ENCODE results near the gene HPS4.

DNA sequence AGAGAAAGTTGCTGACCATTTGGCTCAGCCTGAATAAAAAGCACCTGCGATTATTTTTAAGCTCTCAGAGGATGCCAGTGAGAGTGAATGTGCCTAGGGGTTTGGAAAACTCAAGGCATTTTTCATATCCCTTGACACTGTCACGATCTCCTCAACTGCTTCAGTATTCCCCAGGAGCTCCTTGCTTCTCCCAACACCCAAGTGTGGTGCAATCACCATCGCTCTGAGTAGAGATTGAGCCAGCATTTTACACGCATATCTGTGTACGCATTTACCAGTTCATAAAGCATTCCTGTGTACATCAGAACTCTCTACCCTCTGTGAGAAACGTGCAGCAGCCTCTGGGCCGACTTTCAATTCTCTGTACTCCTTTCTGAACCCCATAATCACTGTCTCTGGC, 1.4 kb upstream of the HPS4 start:
- TF ChIP-seq, protein P1, sequence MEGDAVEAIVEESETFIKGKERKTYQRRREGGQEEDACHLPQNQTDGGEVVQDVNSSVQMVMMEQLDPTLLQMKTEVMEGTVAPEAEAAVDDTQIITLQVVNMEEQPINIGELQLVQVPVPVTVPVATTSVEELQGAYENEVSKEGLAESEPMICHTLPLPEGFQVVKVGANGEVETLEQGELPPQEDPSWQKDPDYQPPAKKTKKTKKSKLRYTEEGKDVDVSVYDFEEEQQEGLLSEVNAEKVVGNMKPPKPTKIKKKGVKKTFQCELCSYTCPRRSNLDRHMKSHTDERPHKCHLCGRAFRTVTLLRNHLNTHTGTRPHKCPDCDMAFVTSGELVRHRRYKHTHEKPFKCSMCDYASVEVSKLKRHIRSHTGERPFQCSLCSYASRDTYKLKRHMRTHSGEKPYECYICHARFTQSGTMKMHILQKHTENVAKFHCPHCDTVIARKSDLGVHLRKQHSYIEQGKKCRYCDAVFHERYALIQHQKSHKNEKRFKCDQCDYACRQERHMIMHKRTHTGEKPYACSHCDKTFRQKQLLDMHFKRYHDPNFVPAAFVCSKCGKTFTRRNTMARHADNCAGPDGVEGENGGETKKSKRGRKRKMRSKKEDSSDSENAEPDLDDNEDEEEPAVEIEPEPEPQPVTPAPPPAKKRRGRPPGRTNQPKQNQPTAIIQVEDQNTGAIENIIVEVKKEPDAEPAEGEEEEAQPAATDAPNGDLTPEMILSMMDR (IDR thresholded peaks at IDR 0.05): no peak
- TF ChIP-seq POLR2AphosphoS5 (IDR thresholded peaks at IDR 0.05) (no peak), POLR2A (IDR thresholded peaks at IDR 0.05) (no peak)
